ENCODE measurements around the gene RANBP9. TPM values are rescaled to one million over a fixed set of nuclear protein-coding genes. Genes with fewer than 3 reads are reported as not detected.

RANBP9 gene
- total and polyA plus RNA-seq, 2 of the 13 experiments (the other 11 are each of a cell fraction or from before 2014, with no cell fraction given): 26.6 to 30.6 TPM

GRCh38 chr6:13663986-13664385, 47.6 kb downstream of the RANBP9 start:
- 87% methylated on average over 4 of the region's 4 CpGs for WGBS (ENCODE audit: low lambda C conversion rate)
- POLR2A ChIA-PET: interaction anchor here (1.0 to 1.2 kb wide), 2 partner anchors 46 to 49 kb away, joined by 3 read pairs; partner anchors contain the start of gene NOL7

DNA sequence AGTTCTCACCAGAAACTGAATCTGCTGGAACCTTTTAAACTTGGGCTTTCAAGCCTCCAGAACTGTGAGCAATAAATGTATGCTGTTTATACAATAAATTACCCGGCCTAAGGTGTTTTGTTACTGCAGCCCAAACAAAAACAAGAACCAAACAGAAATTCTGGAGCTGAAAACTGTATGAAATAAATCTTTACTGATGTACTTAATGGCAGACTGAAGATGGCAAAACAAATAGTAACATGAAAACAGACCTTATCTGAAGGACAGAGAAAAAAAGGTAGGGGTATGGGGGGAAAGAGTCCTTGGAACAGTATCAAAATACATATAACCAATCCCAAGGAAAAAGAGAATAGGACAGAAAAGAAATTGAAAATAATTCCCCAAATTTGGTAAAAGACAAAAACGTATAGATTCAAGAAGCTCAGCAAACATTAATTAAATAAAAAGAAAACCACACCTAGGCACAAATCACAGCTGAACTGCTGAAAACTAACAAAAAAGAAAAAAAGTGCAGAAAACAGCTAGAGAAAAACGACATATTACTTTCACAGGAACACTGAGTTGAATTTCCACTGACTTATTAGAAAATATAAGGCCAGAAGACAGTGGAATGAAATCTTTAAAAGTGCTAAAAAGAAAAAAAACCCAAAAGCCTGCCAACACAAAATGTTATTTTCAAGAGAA, 48.8 kb downstream of the RANBP9 start:
- in situ Hi-C loops (cut with HindIII; ENCODE audit: extremely low pct_ligation_motif_present, low pct_unique_long_range_greater_than_20kb): no loop called here
- Histone ChIP-seq H3K9me3 (ENCODE audit: low read length) (no peaks in the 10 kb centered on the region), H3K27me3 (ENCODE audit: control insufficient read depth in 1 of 2, insufficient read depth in 2 of 2, low read length in 2 of 2) (no peaks in the 10 kb centered on the region), H3K4me2 (ENCODE audit: low read depth, low read length) (0 out of 2 replicates have a peak overlapping the region, but pooled peaks have one; percentile 4), H3K9ac (ENCODE audit: insufficient read depth, low read depth, low read length) (no peak overlapping the region), H3K36me3 (replicated peaks in 1 of 2; ENCODE audit: control insufficient read depth in 1 of 2, insufficient read depth in 2 of 2, low read length in 2 of 2) (no peaks in the 10 kb centered on the region), H3K4me3 (replicated peaks in 1 of 3; ENCODE audit: insufficient read depth in 1 of 3, low read depth in 2 of 3, low read length in 3 of 3) (no peak overlapping the region), H3K27ac (ENCODE audit: extremely low read length, insufficient read depth, low read length) (peak overlapping the region; percentile 5), H3K79me2 (ENCODE audit: insufficient read depth, low read length) (peaks cover 97% of the 10 kb centered on the region), H4K20me1 (ENCODE audit: insufficient read depth, low read length) (peaks cover 39% of the 10 kb centered on the region), H2AFZ (ENCODE audit: low read length) (no peak overlapping the region), H3K4me1 (ENCODE audit: insufficient read depth, low read length) (peaks cover 77% of the 10 kb centered on the region)
- ChIA-PET POLR2A (interaction anchor here (0.7 kb wide), 1 partner anchor 48 kb away, joined by 3 read pairs; the partner anchor contains the start of gene NOL7), CTCF (ENCODE audit: low intra/inter-chr PET ratio, low total read pairs) (no interaction called here)
- intact Hi-C loops (cut with micrococcal nuclease; ENCODE audit: unreplicated experiment): loop anchor here (5.0 kb wide), 1 partner anchor 45 kb away; the partner anchor contains the start of gene NOL7
- BruUV-seq (replicated peaks): no TSS peak
- DNase-seq (ENCODE audit: low spot score): no peak
- TF ChIP-seq ZNF598 (CRISPR knock-in tag; IDR thresholded peaks at IDR 0.05; ENCODE audit: borderline replicate concordance): no peak
- WGBS (ENCODE audit: low lambda C conversion rate): 67% methylated on average over 3 of the region's 3 CpGs
- ATAC-seq: no peak
- FAIRE-seq: no peak

More at GRCh38 chr6:13663986-13664385, 47.6 kb downstream of the RANBP9 start:
- Histone ChIP-seq H3K27ac (ENCODE audit: extremely low read length, insufficient read depth, low read length) (no peak overlapping the region), H3K9ac (ENCODE audit: insufficient read depth, low read depth, low read length) (no peak overlapping the region), H3K27me3 (ENCODE audit: control insufficient read depth in 1 of 2, insufficient read depth in 2 of 2, low read length in 2 of 2) (no peaks in the 10 kb centered on the region), H3K9me3 (ENCODE audit: low read length) (no peaks in the 10 kb centered on the region), H2AFZ (ENCODE audit: low read length) (no peak overlapping the region), H3K79me2 (ENCODE audit: insufficient read depth, low read length) (peaks cover 99% of the 10 kb centered on the region), H3K36me3 (replicated peaks in 1 of 2; ENCODE audit: control insufficient read depth in 1 of 2, insufficient read depth in 2 of 2, low read length in 2 of 2) (no peaks in the 10 kb centered on the region), H4K20me1 (ENCODE audit: insufficient read depth, low read length) (peaks cover 39% of the 10 kb centered on the region), H3K4me1 (ENCODE audit: insufficient read depth, low read length) (peaks cover 85% of the 10 kb centered on the region), H3K4me2 (ENCODE audit: low read depth, low read length) (no peak overlapping the region), H3K4me3 (replicated peaks in 1 of 3; ENCODE audit: insufficient read depth in 1 of 3, low read depth in 2 of 3, low read length in 3 of 3) (no peak overlapping the region)
- FAIRE-seq (no peak), ATAC-seq (no peak), DNase-seq (ENCODE audit: low spot score) (no peak)
- no TSS peak for BruUV-seq (replicated peaks)
- intact Hi-C loops (cut with micrococcal nuclease; ENCODE audit: unreplicated experiment) (loop anchor here (2.0 to 5.0 kb wide), 3 partner anchors 15 to 47 kb away; partner anchors contain the start of gene NOL7), in situ Hi-C loops (cut with HindIII; ENCODE audit: extremely low pct_ligation_motif_present, low pct_unique_long_range_greater_than_20kb) (no loop called here)
- TF ChIP-seq SAP130 (CRISPR knock-in tag; IDR thresholded peaks at IDR 0.05; ENCODE audit: low read depth) (0 out of 2 replicates have a peak, but pooled peaks have one; percentile 0), IKZF1 (IDR thresholded peaks at IDR 0.05) (no peak)
- CTCF ChIA-PET (ENCODE audit: low intra/inter-chr PET ratio, low total read pairs): no interaction called here
